ENCODE results near the gene NPHP3. TPM values are rescaled to one million over a fixed set of nuclear protein-coding genes. Genes with fewer than 3 reads are reported as not detected.

The NPHP3 gene
- total RNA-seq, 1 experiment from 2014 or later = 10.8 TPM

GRCh38 chr3:132659000-132659364 is 63.2 kb downstream of the NPHP3 start:
- Histone ChIP-seq H2BK120ac (ENCODE audit: low read depth, low read length, poor library complexity, severe bottlenecking) (no peak overlapping the region), H3K4ac (ENCODE audit: low read depth, low read length) (no peak overlapping the region), H2BK20ac (ENCODE audit: low read depth, low read length, poor library complexity, severe bottlenecking) (no peak overlapping the region), H4K5ac (ENCODE audit: insufficient read length, low read depth, low read length) (no peak overlapping the region), H3K9ac (ENCODE audit: extremely low read depth, insufficient read length, low read length) (no peak overlapping the region), H4K20me1 (ENCODE audit: control insufficient read depth, insufficient read depth, insufficient read length) (no peaks in the 10 kb centered on the region), H2AK5ac (ENCODE audit: insufficient read length, low read length) (no peak overlapping the region), H3K9me3 (ENCODE audit: control insufficient read depth, low read depth, low read length) (no peaks in the 10 kb centered on the region), H3K23ac (ENCODE audit: insufficient read length, low read depth, low read length) (no peak overlapping the region), H2AFZ (ENCODE audit: low read length) (no peak overlapping the region), H3T11ph (ENCODE audit: low read length) (no peak overlapping the region), H2BK15ac (ENCODE audit: low read depth, low read length) (no peak overlapping the region), H3K27ac (ENCODE audit: insufficient read length, low read depth, low read length) (no peak overlapping the region), H3K79me1 (ENCODE audit: insufficient read depth, low read depth, low read length, poor library complexity, severe bottlenecking) (no peaks in the 10 kb centered on the region), H3K56ac (ENCODE audit: insufficient read length, low read depth, low read length) (no peak overlapping the region), H2BK5ac (ENCODE audit: insufficient read length, low read length) (no peak overlapping the region), H4K8ac (replicated peaks; ENCODE audit: insufficient read length, low read depth, low read length) (no peak overlapping the region), H3K23me2 (ENCODE audit: insufficient read length, low read depth, low read length, poor library complexity, severe bottlenecking) (peaks cover 12% of the 10 kb centered on the region), H3K79me2 (ENCODE audit: insufficient read depth, low read length) (peaks cover 6% of the 10 kb centered on the region; the same call in 1 of the 2 replicates), H3K27me3 (ENCODE audit: insufficient read depth, low read length) (no peaks in the 10 kb centered on the region), H3K14ac (ENCODE audit: insufficient read depth, low read length) (no peak overlapping the region), H3K4me1 (ENCODE audit: insufficient read depth, low read length) (no peaks in the 10 kb centered on the region), H3K4me2 (ENCODE audit: insufficient read depth, insufficient read length, low read length) (peak overlapping the region; percentile 59), H3K18ac (ENCODE audit: insufficient read length, low read depth, low read length) (no peak overlapping the region), H2BK12ac (ENCODE audit: insufficient read length, low read depth, low read length) (no peak overlapping the region), H4K91ac (ENCODE audit: insufficient read length, low read depth, low read length) (no peak overlapping the region)
- Mint-ChIP-seq H3K27ac (no peak overlapping the region), H3K4me3 (peak overlapping the region; percentile 95 to 98), H3K27me3 (ENCODE audit: low read depth) (no peaks in the 10 kb centered on the region), H3K4me1 (peaks cover 14 to 19% of the 10 kb centered on the region in 2 experiments), H3K9me3 (no peaks in the 10 kb centered on the region), H3K36me3 (ENCODE audit: insufficient read depth in 1 of 3, low read depth in 3 of 3) (no peaks in the 10 kb centered on the region; a peak in 1 of 7 replicates)
- no peak for DNase-seq
- TF ChIP-seq, protein P1, sequence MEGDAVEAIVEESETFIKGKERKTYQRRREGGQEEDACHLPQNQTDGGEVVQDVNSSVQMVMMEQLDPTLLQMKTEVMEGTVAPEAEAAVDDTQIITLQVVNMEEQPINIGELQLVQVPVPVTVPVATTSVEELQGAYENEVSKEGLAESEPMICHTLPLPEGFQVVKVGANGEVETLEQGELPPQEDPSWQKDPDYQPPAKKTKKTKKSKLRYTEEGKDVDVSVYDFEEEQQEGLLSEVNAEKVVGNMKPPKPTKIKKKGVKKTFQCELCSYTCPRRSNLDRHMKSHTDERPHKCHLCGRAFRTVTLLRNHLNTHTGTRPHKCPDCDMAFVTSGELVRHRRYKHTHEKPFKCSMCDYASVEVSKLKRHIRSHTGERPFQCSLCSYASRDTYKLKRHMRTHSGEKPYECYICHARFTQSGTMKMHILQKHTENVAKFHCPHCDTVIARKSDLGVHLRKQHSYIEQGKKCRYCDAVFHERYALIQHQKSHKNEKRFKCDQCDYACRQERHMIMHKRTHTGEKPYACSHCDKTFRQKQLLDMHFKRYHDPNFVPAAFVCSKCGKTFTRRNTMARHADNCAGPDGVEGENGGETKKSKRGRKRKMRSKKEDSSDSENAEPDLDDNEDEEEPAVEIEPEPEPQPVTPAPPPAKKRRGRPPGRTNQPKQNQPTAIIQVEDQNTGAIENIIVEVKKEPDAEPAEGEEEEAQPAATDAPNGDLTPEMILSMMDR (conservative IDR thresholded peaks at IDR 0.05) = no peak
- WGBS (ENCODE audit: extremely low coverage, insufficient read length, low lambda C conversion rate) = no CpG with 5 or more reads among the region's 7 CpGs

Measured in H9 (cell line).